Pancreas (tissue), 10 donors: Measurements from ENCODE around the gene RNASE7. TPM values are rescaled to one million over a fixed set of nuclear protein-coding genes. Genes with fewer than 3 reads are reported as not detected.

Experiments used
- ATAC-seq, 4 donors: fragments of 200-7000 bp; cut with Tn5 transposase; one replicate each; pipeline versions ENCODE4 v1.8.0 to v1.9.1; 2020; ENCODE audit warnings: mild to moderate bottlenecking in 4 of 4, moderate library complexity in 4 of 4
- DNase-seq, 6 donors: peaks; one replicate each; pipeline ENCODE4 v3.0.0-alpha.2; 2020
- FAIRE-seq: peaks from 2 replicates; lab custom pipeline; 2012; peaks lifted over from hg19 to GRCh38; lab: Jason Lieb, UNC
- H3K27ac ChIP-seq, 4 donors: fragments of 200-600 bp; sonication (generic); 1 replicate in 3 of 4; 2 replicates in 1 of 4; pipeline versions ENCODE4 v1.5.0 to v1.8.0; 2020
- H3K27me3 ChIP-seq, 4 donors: fragments of 200-600 bp; one replicate each; pipeline ENCODE4 v1.8.0; 2021
- H3K36me3 ChIP-seq, 3 donors: fragments of 200-600 bp; sonication (generic) in 1 of 3; one replicate each; pipeline versions ENCODE4 v1.5.0 to v1.8.0; 2020 to 2021
- H3K4me1 ChIP-seq, 3 donors: fragments of 200-600 bp; one replicate each; pipeline ENCODE4 v1.8.0; 2021
- H3K4me3 ChIP-seq, 4 donors: fragments of 200-600 bp; sonication (generic) in 2 of 4; one replicate each; pipeline versions ENCODE4 v1.5.0 to v1.8.0; 2020 to 2021
- H3K9me3 ChIP-seq, 4 donors: fragments of 200-600 bp; one replicate each; pipeline ENCODE4 v1.8.0; 2021
- WGBS, 2 donors: extraction: QIAGEN DNeasy Blood & Tissue Kit; methylation state at CpG; one replicate each; pipeline ENCODE4 v1.1.7; 2013; 5-methylcytosine and 5-hydroxymethylcytosine counted together
- intact Hi-C, 3 donors: fragments of 100-400 bp; cut with DNase I; formaldehyde crosslinking; loops; one replicate each; pipeline versions ENCODE4 v1.11.1 to v1.14.2; 2022
- polyA plus RNA-seq, 2 donors: library from polyadenylated mRNA; stranded (reverse); fragments of 200-250 nt; gene quantifications; one replicate each; pipeline ENCODE4 v1.2.3, GENCODE V29; 2013
- total RNA-seq, 6 donors: library from RNA; stranded (reverse); fragmentation: NEBNext Ultra II Directional in 4 of 6; extraction: Animal tissue kit (Norgen Biotek cat#: 25700) in 4 of 6; gene quantifications; one replicate each; pipeline versions ENCODE4 v1.2.1 to v1.2.4, GENCODE V29; 2021 to 2023
- TF ChIP-seq, protein P1 (sequence below), 4 donors: fragments of 200-600 bp; sonication (generic) in 3 of 4; IDR thresholded peaks; one replicate each; pipeline versions ENCODE4 v1.5.0 to v1.8.0; 2021; ENCODE audit warnings: antibody characterized with exemption in 4 of 4
- donor health status: healthy with polysubstance abuse.
- donor health status: DM: no; HTN: no; CAD: no; lungs with moderate emphysema.
- donor health status: DM: no; HTN: no; CAD: no.
- donor health status: control.
- donor health status: control.
- donor health status: Bipolar disorder and iron deficiency.
- donor health status: DM: yes; HTN: yes; CAD: no.
- donor health status: DM: no; HTN: no; CAD: no.
- donor health status: DM: no; HTN: no; CAD: no.
- donor health status: DM: yes; HTN: yes; CAD: no.

RNASE7 gene
- total and polyA plus RNA-seq, 8 donors = 0.11 to 0.78 (median 0.23) TPM; not detected in 3

DNA sequence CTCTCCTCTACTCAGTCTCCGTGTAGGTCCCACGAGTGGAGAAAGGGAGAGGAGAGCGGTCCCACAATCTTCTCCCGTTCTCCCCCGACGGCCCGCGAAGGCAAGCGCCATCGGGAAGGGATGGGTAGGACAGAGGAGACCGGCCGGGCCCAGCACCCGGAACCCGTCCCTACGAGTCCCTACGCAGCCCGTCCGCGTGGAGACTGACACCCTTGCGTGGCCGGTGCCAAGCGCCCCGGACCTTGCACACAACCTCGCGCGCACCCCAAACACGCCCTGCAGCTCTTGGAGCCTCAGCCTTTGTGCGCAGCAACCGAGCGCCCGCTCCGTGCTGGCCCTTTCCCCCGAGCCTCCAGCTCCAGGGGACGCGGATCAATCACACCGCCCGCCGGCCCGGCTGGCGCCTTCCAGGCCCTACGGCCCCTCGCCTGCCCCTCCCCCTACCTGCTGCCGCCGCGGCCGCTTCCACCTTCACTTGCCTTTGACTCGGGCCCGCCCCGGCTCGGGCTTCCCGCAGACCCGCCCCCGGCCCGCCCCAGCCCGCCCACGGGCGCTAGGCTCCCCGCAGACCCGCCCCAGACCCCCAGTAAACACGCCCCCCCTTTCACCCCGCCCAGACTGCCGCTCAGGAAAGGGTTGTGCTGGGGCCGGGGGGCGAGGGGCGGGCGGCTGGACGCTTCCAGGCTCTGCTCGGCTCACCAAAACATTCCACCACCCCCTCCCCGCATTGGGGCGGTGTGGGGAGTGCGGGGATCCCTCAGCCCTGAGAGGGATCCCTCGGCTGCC lies 17.4 kb upstream of the RNASE7 start, which contains the start of gene NDRG2:
Gene NDRG2, minus strand, starts transcription at position 477 of the 786 bp plus-strand sequence. CDS start 1,746 bp downstream, outside the sequence.
- Histone ChIP-seq H3K36me3 (peaks cover 0 to 10% (median 0%) of the 10 kb centered on the region in 3 donors), H3K9me3 (no peaks in the 10 kb centered on the region), H3K4me1 (peaks cover 0 to 5% (median 3%) of the 10 kb centered on the region in 3 donors), H3K27me3 (no peaks in the 10 kb centered on the region), H3K4me3 (peak within 1 kb of the TSS; percentile 62 to 95 (median 85)), H3K27ac (peak within 1 kb of the TSS; percentile 41 to 67 (median 64))
- peak; percentile 84 to 94 (median 87) for DNase-seq
- 1% methylated on average over 59 to 72 of the region's 72 CpGs for WGBS, 2 donors
- intact Hi-C loops = loop anchor here in 1 of 3 donors (5.0 kb wide), 1 partner anchor 68 kb away; no protein-coding TSS in a partner anchor
- peak; percentile 94 to 96 (median 94) for ATAC-seq
- no peak for FAIRE-seq
- TF ChIP-seq, protein P1, sequence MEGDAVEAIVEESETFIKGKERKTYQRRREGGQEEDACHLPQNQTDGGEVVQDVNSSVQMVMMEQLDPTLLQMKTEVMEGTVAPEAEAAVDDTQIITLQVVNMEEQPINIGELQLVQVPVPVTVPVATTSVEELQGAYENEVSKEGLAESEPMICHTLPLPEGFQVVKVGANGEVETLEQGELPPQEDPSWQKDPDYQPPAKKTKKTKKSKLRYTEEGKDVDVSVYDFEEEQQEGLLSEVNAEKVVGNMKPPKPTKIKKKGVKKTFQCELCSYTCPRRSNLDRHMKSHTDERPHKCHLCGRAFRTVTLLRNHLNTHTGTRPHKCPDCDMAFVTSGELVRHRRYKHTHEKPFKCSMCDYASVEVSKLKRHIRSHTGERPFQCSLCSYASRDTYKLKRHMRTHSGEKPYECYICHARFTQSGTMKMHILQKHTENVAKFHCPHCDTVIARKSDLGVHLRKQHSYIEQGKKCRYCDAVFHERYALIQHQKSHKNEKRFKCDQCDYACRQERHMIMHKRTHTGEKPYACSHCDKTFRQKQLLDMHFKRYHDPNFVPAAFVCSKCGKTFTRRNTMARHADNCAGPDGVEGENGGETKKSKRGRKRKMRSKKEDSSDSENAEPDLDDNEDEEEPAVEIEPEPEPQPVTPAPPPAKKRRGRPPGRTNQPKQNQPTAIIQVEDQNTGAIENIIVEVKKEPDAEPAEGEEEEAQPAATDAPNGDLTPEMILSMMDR (IDR thresholded peaks at IDR 0.05) = no peak

DNA sequence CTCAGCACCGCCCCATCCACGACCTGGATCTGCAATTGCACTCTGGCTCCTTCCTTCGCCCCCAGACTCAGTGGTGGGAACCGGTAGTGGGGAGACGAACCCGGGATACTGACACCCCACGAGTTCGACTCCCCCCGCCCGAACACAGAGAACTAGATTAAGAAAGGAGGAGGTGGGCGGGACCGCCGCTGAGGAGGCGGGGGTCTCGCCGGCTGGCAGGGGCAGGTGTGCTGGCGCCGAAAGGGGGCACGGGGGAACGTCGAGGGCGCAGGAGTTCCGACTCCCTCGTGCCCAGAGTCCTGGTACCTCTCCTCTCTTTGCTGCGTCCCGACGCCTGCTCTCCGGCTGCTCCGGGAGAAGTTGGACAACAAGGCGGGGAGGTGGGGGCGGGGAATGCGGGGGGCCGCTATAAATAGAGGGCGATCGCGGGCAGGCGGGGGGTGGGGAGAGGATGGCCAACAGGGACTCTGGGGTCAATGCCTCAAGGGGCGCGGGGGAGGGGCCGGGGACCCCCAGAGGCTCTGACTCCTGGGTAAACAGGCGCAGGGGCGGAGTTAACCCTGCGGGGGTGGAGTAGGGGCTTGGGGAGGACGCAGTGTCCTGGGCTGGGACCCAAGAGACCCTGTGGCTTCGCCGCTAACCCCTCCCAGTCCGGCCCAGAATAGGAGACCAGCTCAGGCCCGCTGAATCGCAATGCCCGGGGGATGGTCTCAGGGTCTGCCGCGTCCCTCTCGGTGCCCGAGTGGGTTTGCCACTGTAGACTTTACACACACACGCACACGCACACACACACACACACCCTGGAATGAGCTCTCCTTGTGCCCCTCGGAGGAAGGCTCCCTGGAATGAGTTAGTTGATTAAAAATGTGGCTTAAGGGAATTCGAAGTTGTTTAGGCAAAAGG lies 16.5 kb upstream of the RNASE7 start:
- TF ChIP-seq, protein P1 (IDR thresholded peaks at IDR 0.05) = no peak
- peak; percentile 30 to 52 (median 48) for ATAC-seq
- 13 to 17% methylated on average over 55 to 58 of the region's 58 CpGs for WGBS, 2 donors
- Histone ChIP-seq H3K4me1 (peaks cover 0 to 5% (median 3%) of the 10 kb centered on the region in 3 donors), H3K9me3 (no peaks in the 10 kb centered on the region), H3K27me3 (no peaks in the 10 kb centered on the region), H3K27ac (peak overlapping the region; percentile 41 to 67 (median 64)), H3K36me3 (peaks cover 0 to 9% (median 0%) of the 10 kb centered on the region in 3 donors), H3K4me3 (peak overlapping the region; percentile 62 to 95 (median 85))
- peak; percentile 40 to 80 (median 60) for DNase-seq
- intact Hi-C loops = no loop called here
- FAIRE-seq = no peak

DNA sequence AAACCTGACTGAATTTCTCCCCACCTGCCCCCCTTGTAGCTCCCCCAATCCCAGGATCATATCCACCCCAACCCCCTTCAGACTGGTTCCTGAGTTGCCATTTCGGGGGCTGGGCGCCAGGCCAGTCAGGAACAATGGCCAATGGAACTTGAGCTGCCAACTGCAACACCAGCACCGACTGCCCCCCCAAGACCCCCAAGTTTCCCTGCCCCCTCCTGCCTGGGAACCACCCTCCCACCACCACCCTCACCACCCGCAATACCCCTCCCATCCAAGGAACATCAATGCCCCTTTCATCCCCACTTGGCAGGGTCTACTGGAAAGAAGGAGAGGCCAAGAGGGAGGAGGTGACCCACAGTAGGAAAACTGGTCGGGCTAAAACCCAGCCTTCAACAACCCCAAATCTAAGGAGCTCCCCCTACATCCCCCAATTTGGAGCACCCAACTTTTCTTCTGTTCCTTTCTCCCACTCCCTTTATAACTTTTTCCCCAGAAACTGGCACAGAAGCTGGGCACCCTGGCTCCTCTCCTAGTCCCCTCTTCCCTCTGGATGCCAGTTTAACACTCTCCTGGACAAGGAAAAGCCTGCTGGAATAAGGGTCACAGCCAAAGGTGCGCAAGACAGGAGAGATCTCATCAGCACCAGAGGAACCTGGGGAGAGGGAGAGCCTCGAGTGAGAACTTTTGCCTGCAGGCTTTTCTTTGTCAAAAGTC lies 15.7 kb upstream of the RNASE7 start:
- TF ChIP-seq, protein P1 (IDR thresholded peaks at IDR 0.05) = no peak
- WGBS, 2 donors = 63 to 64% methylated on average over 7 of the region's 7 CpGs
- no peak for FAIRE-seq
- ATAC-seq = no peak
- Histone ChIP-seq H3K27me3 (no peaks in the 10 kb centered on the region), H3K4me1 (peaks cover 0 to 5% (median 3%) of the 10 kb centered on the region in 3 donors), H3K9me3 (no peaks in the 10 kb centered on the region), H3K36me3 (peaks cover 0 to 1% (median 0%) of the 10 kb centered on the region in 3 donors), H3K4me3 (no peak overlapping the region), H3K27ac (peak overlapping the region in 1 of 4 donors; percentile 38)
- DNase-seq = peak in 1 of 6 donors; percentile 36
- intact Hi-C loops = no loop called here

DNA sequence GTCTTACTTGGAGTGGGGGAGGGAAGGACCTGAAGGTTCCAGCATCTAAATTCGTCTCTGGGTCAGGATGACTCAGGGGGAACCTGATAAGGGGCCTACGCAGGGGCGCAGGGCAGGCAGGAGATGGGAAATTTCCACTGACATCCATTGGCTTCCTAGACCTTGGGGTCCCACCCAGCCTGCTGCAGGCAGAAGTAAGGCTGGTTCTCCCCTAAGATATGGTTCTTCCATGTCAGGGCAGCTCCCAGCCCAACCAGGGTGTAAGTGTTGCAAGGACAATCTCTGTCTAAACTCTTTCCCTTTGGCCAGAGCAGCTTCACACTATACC lies 15.2 kb upstream of the RNASE7 start:
- intact Hi-C loops = no loop called here
- H3K27ac ChIP-seq = peak overlapping the region in 1 of 4 donors; percentile 16
- TF ChIP-seq, protein P1 (IDR thresholded peaks at IDR 0.05) = no peak
- peaks cover 0 to 5% (median 3%) of the 10 kb centered on the region in 3 donors for H3K4me1 ChIP-seq
- FAIRE-seq = no peak
- H3K27me3 ChIP-seq = no peaks in the 10 kb centered on the region
- no peaks in the 10 kb centered on the region for H3K36me3 ChIP-seq
- WGBS, 2 donors = 46 to 50% methylated on average over 3 of the region's 3 CpGs
- H3K9me3 ChIP-seq = no peaks in the 10 kb centered on the region
- ATAC-seq = no peak
- H3K4me3 ChIP-seq = no peak overlapping the region
- DNase-seq = no peak
